B cell (primary cell): ENCODE data around the gene JAG2.

Experiments
- EZH2 ChIP-seq: IDR thresholded peaks from 2 replicates; pipeline ENCODE4 v1.6.1; 2012; ENCODE audit warnings: borderline replicate concordance, low read depth, mild to moderate bottlenecking, moderate library complexity, low read length; ENCODE audit not compliant: insufficient read depth, poor library complexity, severe bottlenecking
- TF ChIP-seq, protein P1 (sequence below): fragments of 200-600 bp; IDR thresholded peaks from one replicate; pipeline ENCODE4 v1.8.0; 2022; ENCODE audit warnings: antibody characterized with exemption, mild to moderate bottlenecking

DNA sequence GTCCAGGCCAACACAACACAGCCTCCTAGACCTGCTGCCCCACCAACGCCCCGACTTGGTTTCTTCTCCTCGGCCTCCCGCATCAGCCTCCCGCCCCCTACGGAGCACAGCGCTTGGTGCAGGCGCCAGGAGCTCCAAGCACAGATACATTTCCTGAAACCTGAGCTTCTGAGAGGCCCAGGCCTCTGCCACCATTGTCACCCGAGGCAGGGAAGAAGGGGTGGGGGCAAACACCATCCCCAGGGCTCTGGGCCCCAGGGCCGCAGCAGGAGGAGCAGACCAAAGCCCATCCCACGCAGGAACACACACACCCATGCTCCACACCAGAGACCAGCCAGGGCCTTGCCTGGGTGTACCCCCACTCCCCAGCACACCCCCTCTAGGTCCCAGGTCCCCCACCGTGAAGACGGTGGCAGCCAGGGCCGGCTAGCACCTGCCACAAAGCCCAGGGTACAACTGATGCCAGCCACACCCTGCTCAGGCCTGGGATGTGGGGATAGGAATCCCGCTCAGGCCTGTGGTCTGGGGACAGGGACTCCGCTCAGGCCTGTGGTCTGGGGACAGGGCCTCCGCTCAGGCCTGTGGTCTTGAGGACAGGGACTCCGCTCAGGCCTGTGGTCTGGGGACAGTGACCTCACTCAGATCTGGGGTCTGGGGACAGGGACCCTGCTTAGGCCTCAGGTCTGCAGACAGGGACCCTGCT lies 5.4 kb downstream of the JAG2 start:
- TF ChIP-seq, protein P1, sequence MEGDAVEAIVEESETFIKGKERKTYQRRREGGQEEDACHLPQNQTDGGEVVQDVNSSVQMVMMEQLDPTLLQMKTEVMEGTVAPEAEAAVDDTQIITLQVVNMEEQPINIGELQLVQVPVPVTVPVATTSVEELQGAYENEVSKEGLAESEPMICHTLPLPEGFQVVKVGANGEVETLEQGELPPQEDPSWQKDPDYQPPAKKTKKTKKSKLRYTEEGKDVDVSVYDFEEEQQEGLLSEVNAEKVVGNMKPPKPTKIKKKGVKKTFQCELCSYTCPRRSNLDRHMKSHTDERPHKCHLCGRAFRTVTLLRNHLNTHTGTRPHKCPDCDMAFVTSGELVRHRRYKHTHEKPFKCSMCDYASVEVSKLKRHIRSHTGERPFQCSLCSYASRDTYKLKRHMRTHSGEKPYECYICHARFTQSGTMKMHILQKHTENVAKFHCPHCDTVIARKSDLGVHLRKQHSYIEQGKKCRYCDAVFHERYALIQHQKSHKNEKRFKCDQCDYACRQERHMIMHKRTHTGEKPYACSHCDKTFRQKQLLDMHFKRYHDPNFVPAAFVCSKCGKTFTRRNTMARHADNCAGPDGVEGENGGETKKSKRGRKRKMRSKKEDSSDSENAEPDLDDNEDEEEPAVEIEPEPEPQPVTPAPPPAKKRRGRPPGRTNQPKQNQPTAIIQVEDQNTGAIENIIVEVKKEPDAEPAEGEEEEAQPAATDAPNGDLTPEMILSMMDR = no peak
- no peak for TF ChIP-seq EZH2
